Liver (tissue), 9 donors: Measurements from ENCODE around the gene GNB1L. TPM values are rescaled to one million over a fixed set of nuclear protein-coding genes. Genes with fewer than 3 reads are reported as not detected.

ENCODE experiments used
- DNase-seq: peaks from one replicate; pipeline ENCODE4 v3.0.0-alpha.2; 2017; ENCODE audit warnings: low spot score
- H3K27ac ChIP-seq, 2 donors: one replicate each; pipeline ENCODE4 v1.7.0; 2013; ENCODE audit warnings: inconsistent platforms in 2 of 2, low read length in 2 of 2, control low read depth in 1 of 2, low read depth in 1 of 2, mild to moderate bottlenecking in 1 of 2
- H3K27me3 ChIP-seq, 4 donors: one replicate each; pipeline versions ENCODE4 v1.6.1 to v1.7.0; 2013; ENCODE audit warnings: low read length in 3 of 4, inconsistent platforms in 1 of 4, mild to moderate bottlenecking in 1 of 4, moderate library complexity in 1 of 4; ENCODE audit not compliant: control insufficient read depth in 4 of 4, insufficient read depth in 4 of 4
- H3K36me3 ChIP-seq, 4 donors: one replicate each; pipeline versions ENCODE4 v1.6.1 to v1.7.0; 2013; ENCODE audit warnings: low read length in 3 of 4, mild to moderate bottlenecking in 3 of 4, low read depth in 1 of 4, moderate library complexity in 1 of 4; ENCODE audit not compliant: control insufficient read depth in 4 of 4, insufficient read depth in 3 of 4
- H3K4me1 ChIP-seq, 4 donors: one replicate each; pipeline versions ENCODE4 v1.6.1 to v1.7.0; 2013; ENCODE audit warnings: low read length in 3 of 4, mild to moderate bottlenecking in 3 of 4, moderate library complexity in 1 of 4; ENCODE audit not compliant: control insufficient read depth in 4 of 4, insufficient read depth in 4 of 4
- H3K4me3 ChIP-seq, 3 donors: one replicate each; pipeline versions ENCODE4 v1.6.1 to v1.7.0; 2013; ENCODE audit warnings: low read length in 3 of 3, control low read depth in 1 of 3, low read depth in 1 of 3, mild to moderate bottlenecking in 1 of 3
- H3K9ac ChIP-seq, 2 donors: one replicate each; pipeline ENCODE4 v1.7.0; 2013; ENCODE audit warnings: low read length in 2 of 2, mild to moderate bottlenecking in 2 of 2, moderate library complexity in 2 of 2, control low read depth in 1 of 2, low read depth in 1 of 2
- H3K9me3 ChIP-seq, 4 donors: one replicate each; pipeline versions ENCODE4 v1.6.1 to v1.7.0; 2013; ENCODE audit warnings: low read length in 3 of 4; ENCODE audit not compliant: control insufficient read depth in 4 of 4
- EGR1 ChIP-seq, 2 donors: IDR thresholded peaks; 2 replicates each; pipeline ENCODE4 v1.6.1; 2016 to 2018; ENCODE audit warnings: antibody characterized with exemption in 2 of 2, low read depth in 2 of 2
- FOXA2 ChIP-seq: IDR thresholded peaks from 2 replicates; pipeline ENCODE4 v1.6.1; 2016; ENCODE audit warnings: antibody characterized with exemption
- HNF4A ChIP-seq, 2 donors: conservative IDR thresholded peaks; 2 replicates each; pipeline ENCODE4 v1.6.1; 2016; ENCODE audit warnings: antibody characterized with exemption in 2 of 2, mild to moderate bottlenecking in 2 of 2
- MAX ChIP-seq: IDR thresholded peaks from 2 replicates; pipeline ENCODE4 v1.6.1; 2016; ENCODE audit warnings: antibody characterized with exemption
- REST ChIP-seq: IDR thresholded peaks from 2 replicates; pipeline ENCODE4 v1.6.1; 2016; ENCODE audit warnings: antibody characterized with exemption, mild to moderate bottlenecking
- RXRA ChIP-seq, 2 donors: IDR thresholded peaks; 2 replicates each; pipeline ENCODE4 v1.6.1; 2017 to 2018; ENCODE audit warnings: antibody characterized with exemption in 2 of 2, mild to moderate bottlenecking in 1 of 2
- TAF1 ChIP-seq: conservative IDR thresholded peaks from 2 replicates; pipeline ENCODE4 v1.6.1; 2016; ENCODE audit warnings: antibody characterized with exemption, mild to moderate bottlenecking
- YY1 ChIP-seq: IDR thresholded peaks from 2 replicates; pipeline ENCODE4 v1.6.1; 2016; ENCODE audit warnings: antibody characterized with exemption, mild to moderate bottlenecking
- WGBS: extraction: QIAGEN DNeasy Blood & Tissue Kit; methylation state at CpG from one replicate; pipeline ENCODE4 v1.1.7; 2013; 5-methylcytosine and 5-hydroxymethylcytosine counted together
- polyA plus RNA-seq, 2 donors: library from polyadenylated mRNA; stranded (reverse) in 1 of 2; unstranded in 1 of 2; fragments of 200-250 nt in 1 of 2; fragments of >200 nt in 1 of 2; fragmentation: Nextera tagmentation in 1 of 2; extraction: Ambion mirVana in 1 of 2; gene quantifications; one replicate each; pipeline versions ENCODE4 v1.2.1 to v1.2.3, GENCODE V29; 2013 to 2015
- total RNA-seq, 2 donors: library from RNA; depleted of rRNA; stranded (reverse); fragments of >200 nt; gene quantifications; one replicate each; pipeline ENCODE4 v1.2.3, GENCODE V29; 2014
- donor health status: healthy.
- donor health status: healthy.
- donor health status: healthy.
- donor health status: healthy.
- donor health status: healthy.

GNB1L gene
- total and polyA plus RNA-seq, 4 donors = 1.5 to 3.6 (median 1.9) TPM

- DNase-seq = no peak
- Histone ChIP-seq H3K9ac (no peak overlapping the region), H3K27ac (no peak overlapping the region), H3K4me1 (no peaks in the 10 kb centered on the region), H3K9me3 (no peaks in the 10 kb centered on the region), H3K27me3 (no peaks in the 10 kb centered on the region), H3K36me3 (peaks cover 0 to 2% (median 0%) of the 10 kb centered on the region in 4 donors), H3K4me3 (no peak overlapping the region)
- TF ChIP-seq EGR1 (IDR thresholded peaks at IDR 0.05; ENCODE audit: low read depth in 2 of 2) (no peak), RXRA (IDR thresholded peaks at IDR 0.05) (no peak)
- 97% methylated on average over 8 of the region's 8 CpGs for WGBS
Measured at GRCh38 chr22:19803736-19804267, 50.9 kb downstream of the GNB1L start.

GRCh38 chr22:19802894-19803735 is 51.6 kb downstream of the GNB1L start:
- H3K27me3 ChIP-seq = no peaks in the 10 kb centered on the region
- no peaks in the 10 kb centered on the region for H3K4me1 ChIP-seq
- WGBS = 97% methylated on average over 19 of the region's 19 CpGs
- no peak for DNase-seq
- H3K27ac ChIP-seq = no peak overlapping the region
- TF ChIP-seq YY1 = no peak
- no peak overlapping the region for H3K4me3 ChIP-seq
- peaks cover 0 to 2% (median 0%) of the 10 kb centered on the region in 4 donors for H3K36me3 ChIP-seq
- H3K9me3 ChIP-seq = no peaks in the 10 kb centered on the region
- no peak overlapping the region for H3K9ac ChIP-seq

- Histone ChIP-seq H3K4me3 (no peak overlapping the region), H3K27ac (no peak overlapping the region), H3K9ac (no peak overlapping the region), H3K27me3 (no peaks in the 10 kb centered on the region), H3K36me3 (peaks cover 0 to 2% (median 0%) of the 10 kb centered on the region in 4 donors), H3K9me3 (no peaks in the 10 kb centered on the region), H3K4me1 (no peaks in the 10 kb centered on the region)
- no peak for TF ChIP-seq REST
- no peak for TF ChIP-seq TAF1
- TF ChIP-seq HNF4A (conservative IDR thresholded peaks at IDR 0.05) = no peak
- no peak for TF ChIP-seq FOXA2
- TF ChIP-seq MAX = no peak
- no peak for DNase-seq
- 94% methylated on average over 26 of the region's 26 CpGs for WGBS
Measured at GRCh38 chr22:19802001-19802893, 52.4 kb downstream of the GNB1L start.
